Measurements from ENCODE around the gene KERA. TPM values are rescaled to one million over a fixed set of nuclear protein-coding genes. Genes with fewer than 3 reads are reported as not detected.
A peak's percentile ranks its signal among the peaks of the same experiment; 100 is the strongest.

The KERA gene
- total RNA-seq (2014; rRNA removed; shearing (Covaris generic)) = not detected in 2 replicates

DNA sequence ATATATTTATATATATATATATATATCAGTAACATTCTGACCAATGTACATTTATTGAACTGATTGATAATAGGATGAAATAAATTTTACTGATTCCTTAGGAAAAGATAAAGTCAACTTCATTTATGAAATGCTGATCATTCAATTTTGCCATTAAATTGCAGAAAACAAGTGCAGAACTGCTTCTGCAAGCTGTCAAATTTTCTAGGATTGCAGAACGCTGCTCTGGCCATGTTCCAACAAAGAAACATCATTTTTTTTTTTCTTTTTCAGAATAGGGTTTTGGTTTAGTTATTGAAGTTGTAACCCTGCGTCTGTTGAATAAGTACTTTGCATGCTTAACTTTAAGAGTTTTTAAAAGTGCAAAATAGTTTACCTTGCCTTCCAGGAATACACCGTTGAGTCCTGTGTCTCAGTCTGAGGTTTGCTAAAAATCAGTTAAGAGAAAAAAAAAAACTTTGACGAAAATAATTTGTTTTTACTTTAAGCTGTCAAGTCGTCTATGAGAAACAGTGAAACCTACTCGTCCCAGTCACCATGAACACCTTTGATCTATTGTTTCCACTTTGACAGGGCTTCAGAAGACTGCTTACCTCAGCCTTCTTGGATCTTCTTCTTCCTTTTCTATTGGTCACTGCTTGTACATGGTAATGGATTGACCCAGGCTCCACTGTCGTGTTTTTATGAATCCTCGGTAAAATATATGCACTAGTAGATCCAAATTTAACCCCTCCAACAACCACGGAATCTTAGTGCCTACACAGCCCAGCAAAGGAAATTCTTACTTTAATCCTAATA lies at the start of gene KERA:
Gene KERA, minus strand, starts transcription at position 657 of the 798 bp plus-strand sequence. CDS start 1,743 bp downstream, outside the sequence.
- DNase-seq (ENCODE audit: low read depth) = no peak

GRCh38 chr12:91106283-91106682 lies 48.5 kb upstream of the KERA start:
- DNase-seq (ENCODE audit: low read depth) = no peak

- no peak for DNase-seq (ENCODE audit: low read depth)
Observed at GRCh38 chr12:91105807-91106206, 48.0 kb upstream of the KERA start.

- no peak for DNase-seq (ENCODE audit: low read depth)
Observed at GRCh38 chr12:91104812-91105466, 47.1 kb upstream of the KERA start.

DNA sequence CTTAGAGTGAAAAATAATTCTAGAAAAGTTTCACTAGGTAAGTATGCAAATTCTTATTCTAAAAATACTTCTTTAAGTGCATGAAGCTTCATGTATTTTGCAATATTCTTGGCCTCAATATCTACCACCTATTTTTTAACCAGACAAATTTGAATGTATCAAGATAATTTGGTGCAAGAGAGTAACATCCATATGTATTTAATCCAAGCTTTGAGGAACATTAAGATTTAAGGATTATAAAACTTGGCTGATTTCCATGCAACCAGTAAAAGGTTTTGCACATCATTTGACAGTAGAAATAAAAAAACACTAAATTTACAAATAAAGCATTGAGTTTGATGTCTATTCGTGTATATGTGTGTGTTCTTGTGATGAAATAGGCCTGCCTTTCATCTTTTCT lies 45.8 kb upstream of the KERA start:
- no peak for DNase-seq (ENCODE audit: low read depth)

GRCh38 chr12:91103101-91103500 lies 45.3 kb upstream of the KERA start:
- no peak for DNase-seq (ENCODE audit: low read depth)

DNA sequence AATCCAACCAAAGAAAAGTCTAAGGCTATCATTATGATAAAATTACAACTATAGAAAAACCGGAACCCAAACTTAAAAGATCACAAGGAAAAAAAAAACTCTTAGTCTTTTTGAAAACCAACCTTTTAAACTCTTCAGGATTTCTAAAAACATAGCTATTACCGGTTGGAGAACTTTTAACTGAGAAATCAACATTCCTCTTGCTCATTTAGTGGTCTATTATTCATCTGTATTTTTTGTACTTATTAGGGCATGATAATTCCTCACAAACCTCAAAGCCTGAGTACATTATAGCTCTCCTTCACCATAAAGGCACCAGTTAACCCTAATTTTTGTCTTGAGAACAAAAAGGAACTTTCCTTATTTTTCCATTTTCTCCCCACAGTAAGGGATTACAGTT lies 43.1 kb upstream of the KERA start:
- peak; percentile 72 for DNase-seq (ENCODE audit: low read depth)

GRCh38 chr12:91099836-91100235 lies 42.0 kb upstream of the KERA start:
- peak; percentile 25 for DNase-seq (ENCODE audit: low read depth)

DNA sequence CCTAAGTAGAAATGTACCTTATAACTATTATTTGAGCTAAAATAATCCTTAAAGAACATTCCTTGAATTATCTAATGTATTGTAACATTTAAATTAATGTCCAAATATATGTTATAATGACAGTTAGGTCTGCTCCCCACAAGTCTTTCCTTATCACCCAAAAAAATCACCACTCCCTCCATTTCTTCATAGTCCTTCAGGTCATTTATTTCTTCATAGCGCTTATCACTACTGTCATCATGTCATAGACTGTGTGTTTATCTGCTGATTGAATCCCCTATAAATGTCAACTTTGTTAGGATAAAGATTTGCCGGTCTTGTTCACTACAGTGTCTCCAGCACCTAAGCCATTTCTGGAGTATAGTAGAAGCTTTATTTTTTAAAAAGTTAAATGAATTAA lies 41.5 kb upstream of the KERA start:
- peak; percentile 59 for DNase-seq (ENCODE audit: low read depth)

DNA sequence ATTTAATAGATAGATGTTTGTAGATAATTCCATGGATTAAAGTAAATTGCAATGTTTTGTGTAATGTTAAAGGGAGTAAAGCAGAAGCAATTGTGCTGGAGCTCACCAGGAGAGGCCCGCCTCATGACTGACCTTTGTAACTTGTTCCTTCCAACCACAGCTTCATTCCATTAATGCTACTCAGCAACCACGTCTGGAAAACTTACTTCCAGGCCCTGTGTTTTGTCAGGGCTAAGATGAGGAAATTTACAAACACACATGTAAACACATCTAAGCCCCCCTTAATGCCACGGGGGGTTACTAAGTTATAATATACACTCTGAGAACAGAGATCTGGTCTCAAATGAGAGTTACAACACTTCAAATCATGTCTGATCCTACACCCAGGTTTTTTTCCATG lies 41.1 kb upstream of the KERA start:
- peak; percentile 94 for DNase-seq (ENCODE audit: low read depth)

DNA sequence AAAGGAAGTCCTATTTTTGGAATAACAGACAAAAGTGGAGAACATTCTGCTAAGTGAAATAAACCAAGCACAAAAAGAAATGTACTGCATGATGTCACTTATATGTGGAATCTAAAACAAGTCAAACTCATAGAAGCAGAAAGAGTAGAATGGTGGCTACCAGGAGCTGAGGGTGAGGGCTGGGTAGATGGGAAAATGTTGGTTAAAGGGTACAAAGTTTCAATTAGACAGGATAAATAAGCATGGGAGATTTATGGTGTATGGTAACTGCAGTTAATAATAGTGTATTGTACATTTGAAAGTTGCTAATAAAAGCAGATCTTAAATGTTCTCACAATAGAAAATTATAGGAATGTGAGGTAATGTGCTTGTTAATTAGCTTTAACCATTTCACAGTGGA lies 40.6 kb upstream of the KERA start:
- DNase-seq (ENCODE audit: low read depth) = peak; percentile 31

- DNase-seq (ENCODE audit: low read depth) = no peak
Observed at GRCh38 chr12:91094957-91095356, 37.1 kb upstream of the KERA start.

DNA sequence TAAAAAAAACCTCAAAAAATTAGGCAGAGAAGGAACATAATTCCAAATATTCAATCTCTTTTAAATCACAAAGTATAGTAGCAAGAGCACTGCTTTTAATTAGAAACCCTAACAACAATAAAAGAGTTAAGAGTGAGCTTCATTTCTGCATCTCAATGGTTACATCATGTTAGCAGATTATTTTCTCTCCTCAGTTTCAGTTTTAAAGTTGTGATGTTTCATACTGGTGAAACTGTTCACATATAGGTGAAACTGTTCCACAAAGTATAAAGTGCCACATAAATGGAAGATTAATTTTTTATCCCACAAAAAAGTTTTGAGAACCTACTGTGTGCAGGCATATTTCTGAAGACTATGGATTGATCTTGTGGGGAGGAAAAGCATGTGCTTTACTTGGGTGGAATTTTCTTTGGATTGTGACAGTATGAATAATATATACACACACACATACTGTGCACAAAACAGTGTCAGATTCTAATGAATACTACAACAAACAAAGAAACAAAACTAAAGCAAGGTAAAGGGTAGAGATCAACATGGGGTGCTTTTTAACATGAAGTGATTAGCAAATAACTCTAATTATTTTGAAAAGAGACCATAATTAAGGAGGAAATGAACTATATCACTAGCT lies 36.3 kb upstream of the KERA start:
- DNase-seq (ENCODE audit: low read depth) = peak; percentile 36

DNA sequence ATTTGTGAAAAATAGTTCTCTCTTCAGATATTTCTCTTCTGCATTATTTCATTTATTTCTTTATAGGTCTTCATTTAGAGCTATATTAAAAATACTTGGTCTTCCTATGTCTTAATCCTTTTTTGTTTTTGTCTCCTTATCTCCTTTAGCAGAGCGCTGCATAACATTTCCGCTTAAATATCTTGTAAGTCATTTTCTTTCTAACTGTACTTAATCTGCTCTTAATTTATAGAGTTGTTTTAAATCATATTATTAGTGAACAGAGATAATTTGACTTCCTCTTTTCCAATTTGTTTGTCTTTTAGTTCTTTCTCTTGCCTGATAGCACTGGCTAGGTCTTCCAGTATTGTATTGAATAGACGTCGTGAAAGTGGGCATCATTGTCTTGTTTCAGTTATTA lies 35.5 kb upstream of the KERA start:
- no peak for DNase-seq (ENCODE audit: low read depth)

GRCh38 chr12:91091916-91092715 lies 34.3 kb upstream of the KERA start:
- peak; percentile 81 for DNase-seq (ENCODE audit: low read depth)

GRCh38 chr12:91089953-91090352 lies 32.1 kb upstream of the KERA start:
- peak; percentile 30 for DNase-seq (ENCODE audit: low read depth)

DNA sequence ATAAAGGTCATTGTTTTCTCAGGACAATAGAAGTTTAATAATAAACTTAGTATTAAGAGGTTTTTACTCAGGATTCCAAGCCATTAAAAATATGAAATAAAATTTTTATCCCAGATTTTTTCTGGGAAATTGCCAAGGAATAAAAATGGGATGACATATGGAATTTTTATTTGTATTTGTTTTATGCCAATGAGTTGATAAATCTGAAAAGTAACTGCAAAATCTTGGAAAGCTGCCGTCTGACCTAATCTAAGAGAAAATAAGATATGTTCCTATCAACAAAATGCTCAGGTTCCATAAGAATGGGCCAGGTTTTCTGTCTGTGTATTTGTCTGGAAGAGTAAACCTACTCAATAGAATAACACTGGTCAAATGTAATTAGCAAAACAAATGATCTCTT lies 22.2 kb upstream of the KERA start:
- no peak for DNase-seq (ENCODE audit: low read depth)

DNA sequence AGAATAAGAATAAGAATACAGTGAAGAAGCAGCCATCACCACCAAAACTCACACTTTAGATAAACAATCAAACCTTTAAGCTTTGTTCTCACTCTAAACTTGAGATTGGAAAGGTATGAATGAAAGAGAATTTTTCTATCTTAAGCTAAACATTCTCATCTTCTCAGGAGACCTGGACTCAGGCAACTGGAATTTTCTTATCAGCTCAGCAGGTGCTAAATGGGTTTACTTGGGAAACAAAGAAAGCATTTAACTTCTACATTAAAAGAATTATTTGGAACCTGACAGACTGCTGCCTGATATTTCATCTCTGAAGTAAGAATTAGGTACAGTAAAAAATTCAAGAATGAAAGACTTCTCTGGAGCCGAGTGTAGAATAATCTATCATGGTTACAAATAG lies 20.7 kb upstream of the KERA start:
- DNase-seq (ENCODE audit: low read depth) = no peak

- no peak for DNase-seq (ENCODE audit: low read depth)
Observed at GRCh38 chr12:91077228-91077954, 19.6 kb upstream of the KERA start.

GRCh38 chr12:91074851-91075250 lies 17.0 kb upstream of the KERA start:
- no peak for DNase-seq (ENCODE audit: low read depth)

GRCh38 chr12:91074154-91074709 lies 16.4 kb upstream of the KERA start:
- DNase-seq (ENCODE audit: low read depth) = no peak

Data from M059J (cell line).